ENCODE results near the gene OR1K1. TPM values are rescaled to one million over a fixed set of nuclear protein-coding genes. Genes with fewer than 3 reads are reported as not detected.

OR1K1 gene
- total RNA-seq, 1 experiment from 2014 or later, result not detected

DNA sequence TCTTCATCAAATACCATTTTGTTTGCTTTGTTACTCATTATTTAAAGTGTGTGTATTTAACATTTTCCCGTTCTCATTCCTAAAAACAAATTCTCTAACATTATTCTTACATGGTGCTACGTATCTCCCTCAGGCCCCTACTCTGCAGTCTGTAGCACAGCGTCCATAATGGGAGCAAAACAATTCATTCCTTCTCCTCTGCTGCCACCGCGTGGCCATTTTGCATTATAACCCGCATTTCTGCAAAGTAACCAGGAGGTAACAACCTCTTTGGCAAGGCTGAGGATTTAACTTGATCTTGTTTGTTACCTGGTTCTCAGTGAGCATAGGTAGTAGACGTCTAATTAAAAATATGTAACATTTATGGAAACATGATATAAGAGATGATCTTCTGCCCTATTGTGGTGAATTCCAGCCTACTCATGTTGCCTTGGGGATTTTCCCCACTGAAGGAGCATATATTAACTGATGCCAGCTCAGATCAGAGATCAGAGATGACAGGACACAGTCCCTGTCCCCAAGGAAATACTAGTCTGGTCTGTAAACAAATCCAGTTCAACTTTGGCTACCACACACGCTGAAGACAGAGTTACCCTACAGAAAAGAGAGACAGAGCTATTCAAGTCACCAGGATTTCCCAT is 10.5 kb downstream of the OR1K1 start:
- ChIA-PET CTCF (interaction anchor here (0.8 to 1.4 kb wide), 3 partner anchors 312 to 711 kb away, joined by 3 to 5 read pairs (median 3); no protein-coding TSS in a partner anchor), POLR2A (ENCODE audit: low non-redundant PET) (interaction anchor here (0.6 kb wide), 1 partner anchor 346 kb away, joined by 7 read pairs; no protein-coding TSS in a partner anchor)
- H3K27ac ChIP-seq (ENCODE audit: low read depth, low read length, poor library complexity, severe bottlenecking), result no peak overlapping the region
- H3K36me3 ChIP-seq (ENCODE audit: insufficient read depth, low read length, poor library complexity, severe bottlenecking), result no peaks in the 10 kb centered on the region
- H3K9me3 ChIP-seq (ENCODE audit: low read depth, low read length, poor library complexity, severe bottlenecking), result no peaks in the 10 kb centered on the region
- no peak for TF ChIP-seq EZH2 (IDR thresholded peaks at IDR 0.05; ENCODE audit: borderline replicate concordance, low read depth, low read length, poor library complexity, severe bottlenecking)
- TF ChIP-seq, protein P1, sequence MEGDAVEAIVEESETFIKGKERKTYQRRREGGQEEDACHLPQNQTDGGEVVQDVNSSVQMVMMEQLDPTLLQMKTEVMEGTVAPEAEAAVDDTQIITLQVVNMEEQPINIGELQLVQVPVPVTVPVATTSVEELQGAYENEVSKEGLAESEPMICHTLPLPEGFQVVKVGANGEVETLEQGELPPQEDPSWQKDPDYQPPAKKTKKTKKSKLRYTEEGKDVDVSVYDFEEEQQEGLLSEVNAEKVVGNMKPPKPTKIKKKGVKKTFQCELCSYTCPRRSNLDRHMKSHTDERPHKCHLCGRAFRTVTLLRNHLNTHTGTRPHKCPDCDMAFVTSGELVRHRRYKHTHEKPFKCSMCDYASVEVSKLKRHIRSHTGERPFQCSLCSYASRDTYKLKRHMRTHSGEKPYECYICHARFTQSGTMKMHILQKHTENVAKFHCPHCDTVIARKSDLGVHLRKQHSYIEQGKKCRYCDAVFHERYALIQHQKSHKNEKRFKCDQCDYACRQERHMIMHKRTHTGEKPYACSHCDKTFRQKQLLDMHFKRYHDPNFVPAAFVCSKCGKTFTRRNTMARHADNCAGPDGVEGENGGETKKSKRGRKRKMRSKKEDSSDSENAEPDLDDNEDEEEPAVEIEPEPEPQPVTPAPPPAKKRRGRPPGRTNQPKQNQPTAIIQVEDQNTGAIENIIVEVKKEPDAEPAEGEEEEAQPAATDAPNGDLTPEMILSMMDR (conservative IDR thresholded peaks at IDR 0.05; ENCODE audit: low read depth, low read length), result peak; percentile 82
- peak; percentile 86 for DNase-seq (ENCODE audit: low spot score)
- H3K4me1 ChIP-seq (ENCODE audit: insufficient read depth, low read length, poor library complexity, severe bottlenecking), result no peaks in the 10 kb centered on the region
- H3K27me3 ChIP-seq (replicated peaks; ENCODE audit: insufficient read depth, low read depth, low read length, poor library complexity), result no peaks in the 10 kb centered on the region
- H3K4me3 ChIP-seq (ENCODE audit: low read depth, low read length, poor library complexity, severe bottlenecking), result no peak overlapping the region
- intact Hi-C loops (cut with micrococcal nuclease; ENCODE audit: unreplicated experiment), result loop anchor here (1.0 to 10.0 kb wide), 5 partner anchors 345 to 711 kb away; no protein-coding TSS in a partner anchor
- no TSS peak for BruUV-seq (replicated peaks)

DNA sequence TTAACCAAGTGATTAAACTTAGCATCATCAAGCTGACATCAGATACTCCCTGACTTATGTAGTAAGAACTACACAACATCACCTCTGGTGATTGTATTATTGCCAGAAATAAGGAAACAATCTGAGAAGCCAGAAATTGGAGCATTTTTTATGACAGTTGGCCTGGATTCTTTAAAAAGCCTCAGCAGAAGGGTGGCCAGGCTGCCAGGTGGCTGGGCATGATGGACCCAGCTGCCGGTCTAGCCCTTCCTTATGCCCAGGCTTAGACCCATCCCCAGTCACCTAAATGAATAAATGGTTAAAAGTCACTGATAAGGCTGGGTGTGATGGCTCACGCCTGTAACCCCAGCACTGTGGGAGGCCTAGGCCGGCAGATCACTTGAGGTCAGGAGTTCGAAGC is 12.8 kb downstream of the OR1K1 start:
- Histone ChIP-seq H3K36me3 (ENCODE audit: insufficient read depth, low read length, poor library complexity, severe bottlenecking) (no peaks in the 10 kb centered on the region), H3K4me1 (ENCODE audit: insufficient read depth, low read length, poor library complexity, severe bottlenecking) (no peaks in the 10 kb centered on the region), H3K4me3 (ENCODE audit: low read depth, low read length, poor library complexity, severe bottlenecking) (no peak overlapping the region), H3K9me3 (ENCODE audit: low read depth, low read length, poor library complexity, severe bottlenecking) (no peaks in the 10 kb centered on the region), H3K27ac (ENCODE audit: low read depth, low read length, poor library complexity, severe bottlenecking) (no peak overlapping the region), H3K27me3 (replicated peaks; ENCODE audit: insufficient read depth, low read depth, low read length, poor library complexity) (no peaks in the 10 kb centered on the region)
- ChIA-PET POLR2A (ENCODE audit: low non-redundant PET) (no interaction called here), CTCF (no interaction called here)
- no peak for DNase-seq (ENCODE audit: low spot score)
- no TSS peak for BruUV-seq (replicated peaks)
- TF ChIP-seq EZH2 (IDR thresholded peaks at IDR 0.05; ENCODE audit: borderline replicate concordance, low read depth, low read length, poor library complexity, severe bottlenecking), result no peak
- TF ChIP-seq, protein P1 (conservative IDR thresholded peaks at IDR 0.05; ENCODE audit: low read depth, low read length), result no peak
- intact Hi-C loops (cut with micrococcal nuclease; ENCODE audit: unreplicated experiment), result loop anchor here (5.0 to 10.0 kb wide), 2 partner anchors 458 to 540 kb away; no protein-coding TSS in a partner anchor

DNA sequence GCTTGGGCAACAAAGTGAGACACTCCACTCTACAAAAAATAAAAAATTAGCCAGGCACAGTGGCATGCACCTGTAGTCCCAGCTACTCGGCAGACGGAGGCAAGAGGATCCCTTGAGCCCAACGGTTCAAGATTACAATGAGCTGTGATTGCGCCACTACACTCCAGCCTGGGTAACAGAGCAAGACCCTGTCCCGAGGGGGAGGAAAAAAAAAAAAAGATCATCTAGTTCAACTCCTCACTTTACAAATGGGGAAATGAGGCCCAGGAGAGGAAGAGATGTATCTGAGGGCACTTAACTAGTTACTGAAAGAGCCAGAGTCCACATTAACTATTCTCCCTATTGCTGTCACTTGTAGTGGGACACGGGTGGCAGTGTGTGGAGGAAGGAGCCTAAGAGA is 14.6 kb downstream of the OR1K1 start:
- POLR2A ChIA-PET (ENCODE audit: low non-redundant PET), result no interaction called here
- DNase-seq (ENCODE audit: low spot score), result no peak
- no TSS peak for BruUV-seq (replicated peaks)
- intact Hi-C loops (cut with micrococcal nuclease; ENCODE audit: unreplicated experiment), result loop anchor here (5.0 to 10.0 kb wide), 2 partner anchors 460 to 538 kb away; no protein-coding TSS in a partner anchor
- Histone ChIP-seq H3K27me3 (replicated peaks; ENCODE audit: insufficient read depth, low read depth, low read length, poor library complexity) (no peaks in the 10 kb centered on the region), H3K9me3 (ENCODE audit: low read depth, low read length, poor library complexity, severe bottlenecking) (no peaks in the 10 kb centered on the region), H3K36me3 (ENCODE audit: insufficient read depth, low read length, poor library complexity, severe bottlenecking) (peaks cover 11% of the 10 kb centered on the region), H3K4me1 (ENCODE audit: insufficient read depth, low read length, poor library complexity, severe bottlenecking) (no peaks in the 10 kb centered on the region), H3K27ac (ENCODE audit: low read depth, low read length, poor library complexity, severe bottlenecking) (no peak overlapping the region), H3K4me3 (ENCODE audit: low read depth, low read length, poor library complexity, severe bottlenecking) (no peak overlapping the region)
- CTCF ChIA-PET, result interaction anchor here (0.6 kb wide), 1 partner anchor 687 kb away, joined by 3 read pairs; no protein-coding TSS in a partner anchor
- TF ChIP-seq EZH2 (IDR thresholded peaks at IDR 0.05; ENCODE audit: borderline replicate concordance, low read depth, low read length, poor library complexity, severe bottlenecking), result no peak
- TF ChIP-seq, protein P1 (conservative IDR thresholded peaks at IDR 0.05; ENCODE audit: low read depth, low read length), result no peak

Data from A673 (cell line).